ENCODE results near the gene RPS24.
"Not testable (repeated sequence)": the region's sequence is repeated elsewhere in the genome, so short reads cannot be mapped to it uniquely, and the experiment has no call there.

The RPS24 gene

GRCh38 chr10:78033637-78034470 lies at the start of gene RPS24:
RPS24 (plus strand) TSS chr10:78033863; CDS start chr10:78033902, 39 bp downstream.
- TF ChIP-seq EZH2 (IDR thresholded peaks at IDR 0.05) (no peak), POLR2AphosphoS5 (IDR thresholded peaks at IDR 0.05; ENCODE audit: borderline replicate concordance, low read depth, low read length) (peak; percentile 98)
- Histone ChIP-seq H3K27ac (peak within 1 kb of the TSS; percentile 86), H3K9me3 (ENCODE audit: low read depth, low read length) (no peaks in the 10 kb centered on the region), H3K4me3 (peak within 1 kb of the TSS; percentile 89), H3K9ac (ENCODE audit: insufficient read length) (peak within 1 kb of the TSS; percentile 99), H3K36me3 (ENCODE audit: insufficient read depth, low read length) (peaks cover 46% of the 10 kb centered on the region)
- DNase-seq (ENCODE audit: low read depth, low spot score) = peak; percentile 82

GRCh38 chr10:77984986-77985385 lies 48.7 kb upstream of the RPS24 start:
- Histone ChIP-seq H3K9me3 (ENCODE audit: low read depth, low read length) (no peaks in the 10 kb centered on the region), H3K36me3 (ENCODE audit: insufficient read depth, low read length) (peaks cover 38% of the 10 kb centered on the region; the same call in 1 of the 2 replicates), H3K9ac (ENCODE audit: insufficient read length) (no peak overlapping the region), H3K27ac (no peak overlapping the region), H3K4me3 (no peak overlapping the region)
- no peak for TF ChIP-seq EZH2 (IDR thresholded peaks at IDR 0.05)
- TF ChIP-seq FOXP2 (optimal IDR thresholded peaks at IDR 0.05; ENCODE audit: control extremely low read depth, extremely low read length, insufficient read depth) = no peak
- TF ChIP-seq POLR2AphosphoS5 (IDR thresholded peaks at IDR 0.05; ENCODE audit: borderline replicate concordance, low read depth, low read length) = no peak
- no peak for DNase-seq (ENCODE audit: low read depth, low spot score)

DNA sequence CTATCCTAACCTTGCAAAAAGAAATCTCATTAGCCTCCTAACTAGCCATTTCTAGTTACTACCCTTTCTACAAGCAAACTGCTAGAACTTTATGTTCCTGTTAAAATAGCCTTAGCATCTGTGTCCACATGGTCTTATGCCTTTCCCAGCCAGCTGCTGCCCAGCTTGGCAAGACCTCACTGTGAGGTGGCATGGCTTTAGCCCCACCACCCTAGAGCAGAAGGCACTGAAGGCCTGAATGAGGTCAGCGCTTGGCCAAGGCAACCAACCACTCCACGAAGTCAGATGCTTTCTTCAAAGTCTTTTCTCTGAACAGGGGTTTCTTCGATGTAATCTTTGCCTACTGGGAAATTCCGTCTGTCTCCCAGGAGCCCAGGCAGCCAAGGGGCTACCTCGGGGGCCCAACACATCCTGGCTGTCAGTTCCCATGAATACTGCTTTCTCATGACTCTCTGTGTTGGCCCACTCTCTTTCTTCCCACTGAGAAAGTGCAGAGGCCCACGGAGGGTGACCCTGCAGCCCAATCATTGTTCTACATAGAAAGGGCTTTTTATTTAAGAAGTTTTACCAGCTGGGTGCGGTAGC lies 45.9 kb upstream of the RPS24 start:
- TF ChIP-seq FOXP2 (optimal IDR thresholded peaks at IDR 0.05; ENCODE audit: control extremely low read depth, extremely low read length, insufficient read depth) (no peak), POLR2AphosphoS5 (IDR thresholded peaks at IDR 0.05; ENCODE audit: borderline replicate concordance, low read depth, low read length) (no peak), EZH2 (IDR thresholded peaks at IDR 0.05) (no peak)
- Histone ChIP-seq H3K9ac (ENCODE audit: insufficient read length) (no peak overlapping the region), H3K4me3 (no peak overlapping the region), H3K27ac (no peak overlapping the region), H3K9me3 (ENCODE audit: low read depth, low read length) (no peaks in the 10 kb centered on the region), H3K36me3 (ENCODE audit: insufficient read depth, low read length) (peaks cover 40% of the 10 kb centered on the region; the same call in 1 of the 2 replicates)
- DNase-seq (ENCODE audit: low read depth, low spot score) = no peak

- Histone ChIP-seq H3K9me3 (ENCODE audit: low read depth, low read length) (no peaks in the 10 kb centered on the region), H3K27ac (no peak overlapping the region), H3K36me3 (ENCODE audit: insufficient read depth, low read length) (peaks cover 43% of the 10 kb centered on the region; the same call in 1 of the 2 replicates), H3K9ac (ENCODE audit: insufficient read length) (no peak overlapping the region), H3K4me3 (no peak overlapping the region)
- DNase-seq (ENCODE audit: low read depth, low spot score) = no peak
- TF ChIP-seq FOXP2 (optimal IDR thresholded peaks at IDR 0.05; ENCODE audit: control extremely low read depth, extremely low read length, insufficient read depth) (no peak), POLR2AphosphoS5 (IDR thresholded peaks at IDR 0.05; ENCODE audit: borderline replicate concordance, low read depth, low read length) (no peak), EZH2 (IDR thresholded peaks at IDR 0.05) (no peak)
Measured at GRCh38 chr10:77989081-77989724, 44.5 kb upstream of the RPS24 start.

GRCh38 chr10:77993620-77994019 lies 40.0 kb upstream of the RPS24 start:
- Histone ChIP-seq H3K36me3 (ENCODE audit: insufficient read depth, low read length) (peaks cover 26% of the 10 kb centered on the region; the same call in 1 of the 2 replicates), H3K9ac (ENCODE audit: insufficient read length) (no peak overlapping the region), H3K27ac (no peak overlapping the region), H3K9me3 (ENCODE audit: low read depth, low read length) (no peaks in the 10 kb centered on the region), H3K4me3 (no peak overlapping the region)
- DNase-seq (ENCODE audit: low read depth, low spot score) = no peak
- TF ChIP-seq FOXP2 (optimal IDR thresholded peaks at IDR 0.05; ENCODE audit: control extremely low read depth, extremely low read length, insufficient read depth) (no peak), EZH2 (IDR thresholded peaks at IDR 0.05) (no peak), POLR2AphosphoS5 (IDR thresholded peaks at IDR 0.05; ENCODE audit: borderline replicate concordance, low read depth, low read length) (no peak)

GRCh38 chr10:77998780-77999179 lies 34.9 kb upstream of the RPS24 start:
- DNase-seq (ENCODE audit: low read depth, low spot score); H3K4me3 ChIP-seq; H3K9ac ChIP-seq (ENCODE audit: insufficient read length); H3K27ac ChIP-seq; H3K9me3 ChIP-seq (ENCODE audit: low read depth, low read length): not testable (repeated sequence)
- peaks cover 31% of the 10 kb centered on the region; the same call in 1 of the 2 replicates for H3K36me3 ChIP-seq (ENCODE audit: insufficient read depth, low read length)

GRCh38 chr10:78000206-78000605 lies 33.5 kb upstream of the RPS24 start:
- Histone ChIP-seq H3K27ac (no peak overlapping the region), H3K36me3 (ENCODE audit: insufficient read depth, low read length) (peaks cover 35% of the 10 kb centered on the region; the same call in 1 of the 2 replicates), H3K4me3 (no peak overlapping the region), H3K9ac (ENCODE audit: insufficient read length) (no peak overlapping the region), H3K9me3 (ENCODE audit: low read depth, low read length) (no peaks in the 10 kb centered on the region)
- DNase-seq (ENCODE audit: low read depth, low spot score) = no peak
- TF ChIP-seq POLR2AphosphoS5 (IDR thresholded peaks at IDR 0.05; ENCODE audit: borderline replicate concordance, low read depth, low read length) (no peak), EZH2 (IDR thresholded peaks at IDR 0.05) (no peak), FOXP2 (optimal IDR thresholded peaks at IDR 0.05; ENCODE audit: control extremely low read depth, extremely low read length, insufficient read depth) (no peak)

- Histone ChIP-seq H3K9ac (ENCODE audit: insufficient read length) (no peak overlapping the region), H3K36me3 (ENCODE audit: insufficient read depth, low read length) (peaks cover 42% of the 10 kb centered on the region; the same call in 1 of the 2 replicates), H3K4me3 (no peak overlapping the region), H3K9me3 (ENCODE audit: low read depth, low read length) (no peaks in the 10 kb centered on the region), H3K27ac (no peak overlapping the region)
- TF ChIP-seq FOXP2 (optimal IDR thresholded peaks at IDR 0.05; ENCODE audit: control extremely low read depth, extremely low read length, insufficient read depth) = no peak
- no peak for TF ChIP-seq POLR2AphosphoS5 (IDR thresholded peaks at IDR 0.05; ENCODE audit: borderline replicate concordance, low read depth, low read length)
- TF ChIP-seq EZH2 (IDR thresholded peaks at IDR 0.05) = no peak
- DNase-seq (ENCODE audit: low read depth, low spot score) = no peak
Measured at GRCh38 chr10:78000956-78001472, 32.6 kb upstream of the RPS24 start.
